ENCODE results near the gene NUP155.
"Not testable (repeated sequence)": the region's sequence is repeated elsewhere in the genome, so short reads cannot be mapped to it uniquely, and the experiment has no call there.

Gene NUP155

GRCh38 chr5:37370864-37371726, at the start of gene NUP155:
NUP155 (minus strand) TSS chr5:37371106; CDS start chr5:37370977, 129 bp downstream.
- DNase-seq = peak; percentile 100

- no peak for DNase-seq
Measured at GRCh38 chr5:37417347-37417746, 46.4 kb upstream of the NUP155 start.

GRCh38 chr5:37415456-37415855, 44.5 kb upstream of the NUP155 start:
- DNase-seq = not testable (repeated sequence)

- DNase-seq = no peak
Measured at GRCh38 chr5:37412515-37412914, 41.6 kb upstream of the NUP155 start.

- DNase-seq = no peak
Measured at GRCh38 chr5:37400501-37400900, 29.6 kb upstream of the NUP155 start.

GRCh38 chr5:37396352-37396751, 25.4 kb upstream of the NUP155 start:
- DNase-seq = no peak

- no peak for DNase-seq
Measured at GRCh38 chr5:37391591-37391990, 20.7 kb upstream of the NUP155 start.

- peak; percentile 93 for DNase-seq
Measured at GRCh38 chr5:37379100-37379628, 8.3 kb upstream of the NUP155 start, which contains the start of gene WDR70. WDR70 (plus strand) TSS chr5:37379318; CDS start chr5:37379368, 50 bp downstream.

GRCh38 chr5:37378066-37378465, 7.2 kb upstream of the NUP155 start:
- not testable (repeated sequence) for DNase-seq

GRCh38 chr5:37375091-37375490, 4.2 kb upstream of the NUP155 start:
- DNase-seq = no peak

- peak; percentile 75 for DNase-seq
Measured at GRCh38 chr5:37370550-37370863, 399 bp downstream of the NUP155 start.

- no peak for DNase-seq
Measured at GRCh38 chr5:37355161-37355560, 15.7 kb downstream of the NUP155 start.

- DNase-seq = not testable (repeated sequence)
Measured at GRCh38 chr5:37342741-37343140, 28.2 kb downstream of the NUP155 start.

GRCh38 chr5:37334754-37335153, 36.2 kb downstream of the NUP155 start:
- not testable (repeated sequence) for DNase-seq

GRCh38 chr5:37326536-37326935, 44.4 kb downstream of the NUP155 start:
- DNase-seq = no peak

- no peak for DNase-seq
Measured at GRCh38 chr5:37323607-37324006, 47.3 kb downstream of the NUP155 start.

- DNase-seq = no peak
Measured at GRCh38 chr5:37319037-37319782, 51.7 kb downstream of the NUP155 start.

GRCh38 chr5:37316027-37316426, 54.9 kb downstream of the NUP155 start:
- no peak for DNase-seq

GRCh38 chr5:37310360-37310759, 60.5 kb downstream of the NUP155 start:
- no peak for DNase-seq

GRCh38 chr5:37308793-37309192, 62.1 kb downstream of the NUP155 start:
- DNase-seq = no peak

GRCh38 chr5:37304888-37305287, 66.0 kb downstream of the NUP155 start:
- no peak for DNase-seq

- DNase-seq = not testable (repeated sequence)
Measured at GRCh38 chr5:37296313-37296712, 74.6 kb downstream of the NUP155 start.

- DNase-seq = no peak
Measured at GRCh38 chr5:37283214-37283820, 87.6 kb downstream of the NUP155 start.
